Measurements from ENCODE around the gene DCAF6.

Gene DCAF6

GRCh38 chr1:168110896-168111545, 174.5 kb downstream of the DCAF6 start:
- DNase-seq = no peak

GRCh38 chr1:168112673-168113305, 176.3 kb downstream of the DCAF6 start:
- peak; percentile 23 for DNase-seq

GRCh38 chr1:168114845-168115244, 178.4 kb downstream of the DCAF6 start:
- DNase-seq = peak; percentile 26

GRCh38 chr1:168116327-168116799, 179.9 kb downstream of the DCAF6 start:
- no peak for DNase-seq

- DNase-seq = no peak
Observed at GRCh38 chr1:168119750-168120149, 183.3 kb downstream of the DCAF6 start.

GRCh38 chr1:168121401-168122011, 185.0 kb downstream of the DCAF6 start:
- DNase-seq = no peak

GRCh38 chr1:168125051-168125450, 188.6 kb downstream of the DCAF6 start:
- DNase-seq = no peak
